HG03558 (cell line): Measurements from ENCODE around the gene EPB41.

ENCODE experiments used
- ATAC-seq: cut with Tn5 transposase; IDR thresholded peaks from one replicate; pipeline ENCODE4 v1.9.1; 2021; ENCODE audit warnings: moderate number of reproducible peaks; ENCODE audit not compliant: unreplicated experiment; ENCODE audit errors: extremely low read depth

EPB41 gene

DNA sequence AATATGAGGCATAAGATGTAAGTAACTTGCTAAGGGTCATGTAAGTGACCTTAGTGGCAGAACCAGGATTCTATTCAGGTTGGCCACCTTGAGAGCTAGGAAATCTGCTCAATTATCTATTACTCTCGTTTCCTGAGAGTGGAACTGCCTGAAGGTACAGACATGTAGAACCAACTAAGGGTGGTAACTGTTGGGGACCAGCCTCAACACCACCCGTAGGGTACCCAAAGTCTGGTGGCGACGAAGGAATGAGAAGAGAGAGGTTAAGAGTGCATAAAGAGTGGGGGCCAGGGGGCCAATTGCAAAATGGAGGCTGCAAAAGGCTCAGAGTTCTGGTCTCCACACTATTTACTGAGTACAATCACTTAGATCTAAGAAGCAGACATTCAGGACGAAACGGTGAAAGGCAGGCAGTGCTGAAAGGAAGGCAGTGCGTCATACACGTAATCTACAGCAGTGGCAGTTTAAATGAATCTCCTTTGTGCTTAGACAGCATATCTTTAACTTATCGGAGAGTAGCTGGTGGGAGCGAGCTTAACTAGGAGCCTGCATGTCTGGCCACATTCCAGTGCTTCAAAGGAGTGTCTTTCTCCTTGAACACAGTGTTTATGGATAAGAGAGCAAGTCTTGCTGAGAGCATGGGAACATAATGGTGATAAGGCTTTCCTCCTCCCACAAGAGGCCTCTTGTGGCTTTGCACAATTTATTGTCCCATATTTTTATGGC lies 242.3 kb downstream of the EPB41 start:
- ATAC-seq, result no peak

- ATAC-seq, result no peak
These were observed 242.9 kb downstream of the EPB41 start for GRCh38 chr1:29157269-29157601.

GRCh38 chr1:29159773-29160172 lies 245.4 kb downstream of the EPB41 start:
- ATAC-seq, result no peak

DNA sequence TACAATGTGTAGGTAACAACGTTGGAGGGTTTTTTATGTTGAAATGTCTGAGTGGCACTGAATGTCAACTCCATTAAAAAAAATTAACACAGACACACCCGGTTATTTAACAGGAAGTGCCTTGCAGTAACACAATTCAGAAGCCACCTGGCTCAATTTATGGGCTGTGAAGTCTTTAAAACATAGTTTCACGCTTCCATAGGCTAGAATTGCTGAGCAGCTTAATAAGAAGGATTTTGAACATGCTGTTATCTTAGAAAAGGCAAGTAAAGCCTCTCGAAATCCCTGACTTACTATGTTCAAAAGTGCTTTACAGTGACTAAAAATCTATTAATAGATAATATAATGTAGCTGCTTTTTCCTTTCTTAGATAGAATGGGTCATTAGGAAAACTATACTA lies 247.7 kb downstream of the EPB41 start:
- ATAC-seq, result no peak

DNA sequence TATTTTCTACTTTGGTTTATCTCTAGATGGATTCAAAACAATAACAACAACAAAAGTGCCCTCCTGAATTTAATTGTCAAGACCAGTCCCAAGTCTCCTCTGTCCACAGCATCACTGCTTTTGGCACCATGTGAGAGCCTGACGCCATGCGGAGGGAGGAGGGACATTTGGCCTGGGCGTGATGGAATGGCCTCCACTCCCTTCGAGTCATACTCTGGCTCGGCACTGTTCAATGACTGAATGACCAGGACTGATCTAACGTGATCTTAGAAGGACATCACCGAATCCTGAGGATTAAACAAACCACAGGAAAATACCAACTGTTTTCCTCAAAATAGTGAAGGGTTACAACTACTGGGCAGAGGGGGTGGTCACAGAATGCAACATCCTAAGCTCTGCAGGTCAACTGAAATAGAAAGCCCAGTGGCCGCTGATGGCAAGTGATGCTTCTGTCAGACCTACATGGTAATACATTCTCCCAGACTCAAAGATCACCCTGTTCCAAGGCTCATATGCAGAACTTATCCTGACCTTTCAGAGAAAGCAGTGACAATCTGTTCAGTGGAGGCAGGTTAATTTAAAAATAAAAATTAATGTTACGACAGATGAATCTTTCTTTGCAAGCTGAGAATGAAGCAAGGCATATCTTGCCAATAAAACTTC lies 248.2 kb downstream of the EPB41 start:
- no peak for ATAC-seq

- ATAC-seq, result no peak
These were observed 250.2 kb downstream of the EPB41 start for GRCh38 chr1:29164588-29164987.

DNA sequence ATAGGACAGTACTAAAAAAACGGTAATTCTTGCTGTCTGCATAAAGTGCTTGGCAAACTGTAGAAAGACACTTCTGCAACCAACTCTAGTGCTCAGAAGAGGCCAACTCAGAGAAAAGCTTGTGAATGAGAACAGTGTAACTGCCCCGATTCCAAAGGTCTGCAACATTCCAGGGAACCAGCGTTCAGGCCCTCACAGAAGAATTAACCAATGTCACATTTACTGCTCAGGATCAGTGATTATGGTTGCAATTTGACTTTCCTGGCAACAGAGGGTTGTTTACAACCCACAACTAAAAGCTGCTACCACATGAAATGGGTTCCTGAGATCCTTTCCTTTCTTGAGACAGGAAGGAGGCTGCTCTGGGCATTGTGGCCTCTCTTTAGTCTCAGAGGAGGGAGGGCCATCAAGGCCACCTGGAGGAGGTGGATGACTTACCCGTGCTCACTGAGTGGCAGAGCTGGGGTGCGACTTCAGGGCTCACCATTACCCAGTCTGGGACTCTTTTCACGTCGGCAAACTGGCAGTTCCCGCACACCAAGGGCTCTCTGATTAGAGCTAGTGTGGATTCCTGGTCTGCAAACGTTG lies 252.0 kb downstream of the EPB41 start:
- ATAC-seq, result no peak

DNA sequence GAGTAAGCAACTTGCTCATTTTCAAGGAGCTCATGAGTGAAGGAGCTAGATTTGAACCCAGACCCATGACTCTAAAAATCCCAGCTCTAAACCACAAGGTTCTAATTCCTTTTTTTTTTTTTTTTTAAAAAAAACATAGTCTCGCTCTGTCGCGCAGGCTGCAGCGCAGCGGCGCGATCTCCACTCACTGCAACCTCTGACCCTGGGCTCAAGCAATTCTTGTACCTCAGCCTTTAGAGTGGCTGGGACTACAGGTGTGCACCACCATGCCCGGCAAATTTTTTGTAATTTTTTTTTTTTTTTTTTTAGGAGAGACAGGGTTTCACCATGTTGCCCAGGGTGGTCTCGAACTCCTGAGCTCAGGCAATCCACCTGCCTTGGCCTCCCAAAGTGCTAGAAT lies 253.5 kb downstream of the EPB41 start:
- ATAC-seq, result no peak
